Ureter (tissue), 1 donor: ENCODE data around the gene SBK2. TPM values are rescaled to one million over a fixed set of nuclear protein-coding genes. Genes with fewer than 3 reads are reported as not detected.

Experiments used
- DNase-seq: peaks from one replicate; pipeline ENCODE4 v3.0.0-alpha.2; 2020; ENCODE audit warnings: low spot score
- total RNA-seq: library from RNA; stranded (reverse); gene quantifications from one replicate; pipeline ENCODE4 v1.2.4, GENCODE V29; 2023
- donor health status: DM: yes; HTN: yes; CAD: no.

The SBK2 gene
- total RNA-seq, 1 donor from 2014 or later, result not detected

DNA sequence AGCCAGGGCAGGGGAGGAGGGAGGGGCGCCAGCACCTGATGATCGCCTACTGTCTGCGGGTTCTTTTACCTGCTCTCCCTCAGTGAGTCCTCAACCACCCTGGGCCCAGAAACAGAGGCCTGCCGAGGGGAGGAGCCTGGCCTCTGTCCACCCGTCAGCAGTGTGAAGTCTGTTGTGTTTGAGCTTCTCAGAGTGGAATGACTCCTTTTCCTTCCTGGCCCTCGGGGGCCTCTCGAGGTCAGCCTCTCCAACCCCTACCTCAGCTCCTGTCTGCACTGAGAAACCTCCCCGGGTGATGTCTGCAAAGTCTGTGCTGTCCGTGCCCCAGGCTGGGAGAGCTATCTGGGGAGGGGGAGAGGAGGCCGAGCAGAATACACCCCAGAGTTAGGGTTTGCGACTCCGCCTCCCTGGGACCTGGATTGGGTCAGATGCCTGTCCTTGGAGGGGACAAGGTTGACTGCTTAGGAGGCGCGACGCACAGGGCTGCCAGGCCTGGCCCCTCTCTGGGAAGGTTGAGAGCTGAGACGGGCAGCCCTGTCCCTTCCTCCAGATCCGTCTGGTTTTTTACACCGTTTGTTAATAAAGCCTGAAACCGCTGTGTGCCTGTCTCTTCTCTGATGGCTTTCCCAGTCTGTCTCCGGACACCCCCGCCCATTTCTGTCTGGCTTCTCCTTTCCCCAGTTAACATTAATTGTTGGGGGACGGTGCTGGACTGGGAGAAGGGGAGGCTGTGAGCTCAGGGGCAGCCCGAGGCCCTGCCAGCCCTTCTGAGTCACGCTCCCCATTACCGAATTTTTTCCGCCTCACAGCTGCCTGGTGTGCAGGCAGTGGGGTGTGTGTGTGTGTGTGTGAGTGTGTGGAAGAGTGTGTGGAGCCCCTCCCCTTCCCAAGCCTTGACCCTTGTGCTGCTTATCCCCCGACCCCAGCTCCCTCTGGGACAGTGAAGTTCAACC is 49.7 kb downstream of the SBK2 start:
- peak; percentile 73 for DNase-seq

DNA sequence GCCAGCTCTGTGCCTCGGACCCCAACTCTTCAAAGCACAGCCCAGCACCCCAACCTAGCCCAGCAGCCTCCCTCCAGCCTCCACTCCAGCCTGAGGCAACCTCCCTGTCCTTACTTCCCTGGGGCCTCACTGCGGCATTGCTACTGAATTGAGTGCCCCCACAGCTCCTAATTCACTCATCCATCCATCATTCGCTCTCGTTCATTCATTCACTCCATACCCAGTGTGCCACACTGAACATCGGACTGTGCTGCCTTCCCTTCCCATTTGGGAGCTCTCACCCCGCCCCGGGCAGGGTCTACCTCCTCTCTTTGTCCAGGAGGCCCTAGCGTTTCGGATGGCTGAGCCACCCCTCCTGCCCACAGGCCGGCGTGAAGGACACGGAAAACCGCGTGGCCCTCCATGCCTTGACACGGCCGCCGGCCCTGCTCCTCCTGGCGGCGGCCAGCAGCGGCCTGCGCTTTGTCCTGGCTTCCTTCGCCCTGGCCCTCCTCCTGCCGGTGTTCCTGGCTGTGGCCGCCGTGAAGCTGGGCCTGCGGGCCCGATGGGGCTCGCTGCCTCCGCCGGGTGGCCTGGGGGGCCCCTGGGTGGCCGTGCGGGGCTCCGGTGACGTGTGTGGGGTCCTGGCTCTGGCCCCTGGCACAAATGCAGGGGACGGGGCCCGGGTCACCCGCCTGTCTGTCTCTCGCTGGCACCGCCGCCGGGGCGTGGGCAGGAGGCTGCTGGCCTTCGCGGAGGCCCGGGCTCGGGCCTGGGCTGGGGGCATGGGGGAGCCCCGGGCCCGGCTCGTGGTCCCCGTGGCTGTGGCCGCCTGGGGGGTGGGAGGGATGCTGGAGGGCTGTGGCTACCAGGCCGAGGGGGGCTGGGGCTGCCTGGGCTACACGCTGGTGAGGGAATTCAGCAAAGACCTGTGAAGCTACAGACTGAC is 50.6 kb downstream of the SBK2 start:
- peak; percentile 47 for DNase-seq

DNA sequence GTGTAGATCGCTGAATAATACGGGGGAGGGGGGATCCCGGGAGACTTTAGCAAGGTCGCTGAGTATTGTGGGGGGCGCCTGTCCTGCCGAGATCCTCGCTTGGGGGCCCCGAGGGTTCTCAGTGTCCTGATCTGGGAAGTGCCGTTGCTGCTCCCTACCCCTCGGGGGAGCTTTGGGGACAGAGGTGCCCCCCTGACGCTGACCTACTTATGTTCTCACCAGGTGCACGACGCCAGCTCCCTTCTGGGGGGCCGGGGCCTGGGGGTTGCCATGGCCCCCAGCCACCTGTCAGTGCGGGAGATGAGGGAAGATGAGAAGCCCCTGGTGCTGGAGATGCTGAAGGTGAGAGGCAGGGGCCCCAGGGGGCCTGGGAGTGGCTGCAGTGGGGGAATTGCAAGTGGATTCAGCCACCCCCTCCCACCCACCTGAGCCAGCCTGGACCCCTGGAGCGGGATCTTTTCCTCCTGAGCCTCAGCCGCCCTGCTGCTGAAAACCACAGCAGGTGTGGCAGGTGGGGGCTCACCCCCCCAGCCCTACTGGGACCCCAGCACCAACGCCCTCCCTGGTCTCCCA is 51.4 kb downstream of the SBK2 start:
- DNase-seq, result peak; percentile 45

DNA sequence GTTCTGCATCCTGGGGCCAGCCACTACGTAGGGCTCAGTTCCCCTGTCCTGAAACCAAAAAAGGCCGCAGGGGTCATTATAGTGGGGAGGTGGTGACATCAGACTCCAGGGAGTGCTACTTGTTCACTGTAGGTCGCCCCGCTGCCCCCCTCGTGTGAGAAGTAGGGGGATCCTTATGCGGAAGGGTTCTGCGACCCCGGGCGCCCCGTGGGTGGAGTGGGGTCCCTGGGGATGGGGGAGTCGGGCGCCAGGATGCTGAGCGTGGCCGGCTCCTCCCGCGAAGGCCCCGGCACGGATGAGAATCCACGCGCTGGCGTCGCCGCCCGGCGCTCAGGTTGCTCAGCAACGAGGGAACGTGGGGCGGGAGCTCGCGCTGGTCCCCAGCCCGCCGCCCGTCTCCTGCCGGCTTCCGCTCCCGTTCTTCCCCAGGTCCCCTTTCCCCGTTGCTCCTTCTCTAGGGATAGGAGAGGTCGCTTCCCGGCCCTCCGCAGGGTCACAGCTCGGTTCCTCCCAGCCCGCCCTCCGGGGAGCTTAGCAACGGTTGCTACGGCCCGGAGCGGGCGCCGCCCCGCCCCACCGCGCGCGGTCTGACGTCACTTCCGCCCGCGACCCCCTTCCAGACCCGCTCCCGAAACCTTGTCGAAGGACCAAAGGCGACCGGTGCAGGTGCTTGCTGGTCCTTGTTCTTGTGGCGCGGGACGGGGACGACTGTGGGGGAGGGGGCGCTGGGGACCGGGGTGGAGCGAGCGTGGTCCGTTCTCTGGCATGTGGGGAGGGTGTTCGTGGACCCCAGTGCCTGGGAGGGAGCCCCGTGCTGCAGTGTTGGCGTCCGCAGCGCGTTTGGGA is 52.1 kb downstream of the SBK2 start, which contains the start of gene NAT14:
NAT14 (plus strand) TSS at position 596 of the 846 bp plus-strand sequence. CDS start 521 bp downstream, outside the sequence.
- DNase-seq, result peak; percentile 57

DNA sequence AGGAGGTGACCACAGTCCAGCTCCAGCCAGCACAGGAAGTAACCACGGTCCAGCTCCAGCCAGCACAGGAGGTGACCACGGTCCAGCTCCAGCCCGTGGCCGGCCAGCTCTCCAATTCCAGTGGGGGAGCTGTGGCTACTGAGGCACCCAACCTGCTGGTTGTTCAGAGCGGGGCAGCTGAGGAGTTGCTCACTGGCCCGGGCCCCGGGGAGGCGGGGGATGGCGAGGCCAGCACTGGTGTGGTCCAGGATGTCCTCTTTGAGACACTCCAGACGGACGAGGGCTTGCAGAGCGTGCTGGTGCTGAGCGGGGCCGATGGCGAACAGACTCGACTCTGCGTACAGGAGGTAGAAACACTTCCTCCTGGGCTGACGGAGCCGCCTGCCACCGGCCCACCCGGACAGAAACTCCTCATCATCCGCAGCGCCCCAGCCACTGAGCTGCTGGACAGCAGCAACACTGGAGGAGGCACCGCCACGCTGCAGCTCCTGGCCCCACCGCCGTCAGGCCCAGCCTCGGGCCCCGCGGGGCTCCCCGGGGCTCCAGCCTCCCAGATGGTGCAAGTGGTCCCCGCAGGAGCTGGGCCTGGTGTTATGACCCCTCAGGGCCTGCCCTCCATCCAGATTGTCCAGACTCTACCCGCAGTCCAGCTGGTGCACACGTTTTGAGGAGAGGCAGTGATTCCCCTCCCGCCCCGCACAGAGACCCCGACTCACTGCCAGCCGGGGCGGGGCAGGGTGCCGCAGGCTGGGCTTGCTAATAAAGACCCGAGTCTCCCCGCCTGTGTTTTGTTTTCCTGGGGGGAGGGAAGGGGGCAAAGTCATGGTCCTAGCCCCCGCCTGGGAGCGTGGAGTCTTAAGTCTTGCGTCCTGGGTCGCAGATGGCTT is 53.0 kb downstream of the SBK2 start:
- peak; percentile 44 for DNase-seq

DNA sequence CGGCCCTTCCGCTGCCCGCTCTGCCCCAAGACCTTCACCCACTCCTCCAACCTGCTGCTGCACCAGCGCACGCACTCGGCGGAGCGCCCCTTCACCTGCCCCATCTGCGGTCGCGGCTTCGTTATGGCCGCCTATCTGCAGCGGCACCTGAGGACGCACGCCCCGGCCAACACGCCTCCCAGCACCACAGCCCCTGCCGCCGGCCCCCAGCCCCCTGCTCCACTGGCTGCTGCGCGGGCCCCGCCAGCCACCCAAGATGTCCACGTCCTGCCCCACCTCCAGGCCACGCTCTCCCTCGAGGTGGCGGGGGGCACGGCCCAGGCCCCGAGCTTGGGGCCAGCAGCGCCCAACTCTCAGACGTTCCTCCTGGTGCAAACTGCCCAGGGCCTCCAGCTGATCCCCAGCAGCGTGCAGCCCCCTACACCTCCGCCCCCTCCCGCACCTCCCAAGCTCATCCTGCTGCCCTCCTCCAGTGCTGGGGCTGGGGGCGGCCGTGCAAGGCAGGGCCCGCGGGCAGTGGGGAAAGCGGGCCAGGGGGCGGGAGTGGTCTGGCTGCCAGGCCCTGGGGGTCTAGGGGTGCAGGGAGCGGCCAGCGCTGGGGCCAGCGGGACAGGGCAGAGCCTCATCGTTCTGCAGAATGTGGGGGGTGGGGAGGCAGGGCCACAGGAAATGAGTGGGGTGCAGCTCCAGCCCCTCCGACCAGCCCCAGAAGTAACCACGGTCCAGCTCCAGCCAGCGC is 53.8 kb downstream of the SBK2 start:
- DNase-seq, result no peak

DNA sequence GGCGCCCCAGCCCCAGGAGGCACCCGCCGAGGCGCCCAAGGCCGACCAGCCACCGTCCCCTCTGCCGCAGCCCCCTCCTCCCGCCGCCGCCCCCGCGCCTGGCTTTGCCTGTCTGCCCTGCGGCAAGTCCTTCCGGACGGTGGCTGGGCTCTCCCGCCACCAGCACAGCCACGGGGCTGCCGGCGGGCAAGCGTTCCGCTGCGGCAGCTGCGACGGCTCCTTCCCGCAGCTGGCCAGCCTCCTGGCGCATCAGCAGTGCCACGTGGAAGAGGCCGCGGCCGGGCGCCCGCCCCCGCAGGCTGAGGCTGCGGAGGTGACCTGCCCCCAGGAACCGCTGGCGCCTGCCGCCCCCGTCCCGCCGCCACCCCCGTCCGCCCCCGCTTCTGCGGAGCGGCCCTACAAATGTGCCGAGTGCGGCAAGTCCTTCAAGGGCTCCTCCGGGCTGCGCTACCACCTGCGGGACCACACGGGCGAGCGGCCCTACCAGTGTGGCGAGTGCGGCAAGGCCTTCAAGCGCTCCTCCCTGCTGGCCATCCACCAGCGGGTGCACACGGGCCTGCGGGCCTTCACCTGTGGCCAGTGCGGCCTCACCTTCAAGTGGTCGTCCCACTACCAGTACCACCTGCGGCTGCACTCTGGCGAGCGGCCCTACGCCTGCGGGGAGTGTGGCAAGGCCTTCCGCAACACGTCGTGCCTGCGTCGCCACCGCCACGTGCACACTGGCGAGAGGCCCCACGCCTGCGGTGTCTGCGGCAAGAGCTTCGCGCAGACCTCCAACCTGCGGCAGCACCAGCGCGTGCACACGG is 54.6 kb downstream of the SBK2 start:
- no peak for DNase-seq

DNA sequence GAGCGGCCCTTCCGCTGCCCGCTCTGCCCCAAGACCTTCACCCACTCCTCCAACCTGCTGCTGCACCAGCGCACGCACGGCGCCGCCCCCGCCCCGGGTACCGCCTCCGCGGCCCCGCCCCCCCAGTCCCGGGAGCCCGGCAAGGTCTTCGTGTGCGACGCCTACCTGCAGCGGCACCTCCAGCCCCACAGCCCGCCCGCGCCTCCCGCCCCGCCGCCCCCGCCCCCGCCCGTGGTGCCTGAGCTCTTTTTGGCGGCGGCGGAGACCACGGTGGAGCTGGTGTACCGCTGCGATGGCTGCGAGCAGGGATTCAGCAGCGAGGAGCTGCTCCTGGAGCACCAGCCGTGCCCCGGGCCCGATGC is 55.2 kb downstream of the SBK2 start:
- no peak for DNase-seq

DNA sequence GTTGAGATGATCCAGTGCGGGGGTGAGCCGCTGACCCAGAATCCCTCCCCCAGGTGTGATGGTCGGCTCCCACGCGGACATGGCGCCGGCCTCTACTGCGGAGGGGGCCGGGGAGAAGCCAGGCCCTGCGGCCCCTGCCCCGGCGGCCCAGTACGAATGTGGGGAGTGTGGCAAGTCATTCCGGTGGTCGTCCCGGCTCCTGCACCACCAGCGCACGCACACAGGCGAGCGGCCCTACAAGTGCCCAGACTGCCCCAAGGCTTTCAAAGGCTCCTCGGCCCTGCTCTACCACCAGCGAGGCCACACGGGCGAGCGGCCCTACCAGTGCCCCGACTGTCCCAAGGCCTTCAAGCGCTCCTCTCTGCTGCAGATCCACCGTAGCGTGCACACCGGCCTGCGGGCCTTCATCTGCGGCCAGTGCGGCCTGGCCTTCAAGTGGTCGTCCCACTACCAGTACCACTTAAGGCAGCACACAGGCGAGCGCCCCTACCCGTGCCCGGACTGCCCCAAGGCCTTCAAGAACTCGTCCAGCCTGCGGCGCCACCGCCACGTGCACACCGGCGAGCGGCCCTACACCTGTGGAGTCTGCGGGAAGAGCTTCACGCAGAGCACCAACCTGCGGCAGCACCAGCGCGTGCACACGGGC is 55.7 kb downstream of the SBK2 start:
- DNase-seq, result no peak

DNA sequence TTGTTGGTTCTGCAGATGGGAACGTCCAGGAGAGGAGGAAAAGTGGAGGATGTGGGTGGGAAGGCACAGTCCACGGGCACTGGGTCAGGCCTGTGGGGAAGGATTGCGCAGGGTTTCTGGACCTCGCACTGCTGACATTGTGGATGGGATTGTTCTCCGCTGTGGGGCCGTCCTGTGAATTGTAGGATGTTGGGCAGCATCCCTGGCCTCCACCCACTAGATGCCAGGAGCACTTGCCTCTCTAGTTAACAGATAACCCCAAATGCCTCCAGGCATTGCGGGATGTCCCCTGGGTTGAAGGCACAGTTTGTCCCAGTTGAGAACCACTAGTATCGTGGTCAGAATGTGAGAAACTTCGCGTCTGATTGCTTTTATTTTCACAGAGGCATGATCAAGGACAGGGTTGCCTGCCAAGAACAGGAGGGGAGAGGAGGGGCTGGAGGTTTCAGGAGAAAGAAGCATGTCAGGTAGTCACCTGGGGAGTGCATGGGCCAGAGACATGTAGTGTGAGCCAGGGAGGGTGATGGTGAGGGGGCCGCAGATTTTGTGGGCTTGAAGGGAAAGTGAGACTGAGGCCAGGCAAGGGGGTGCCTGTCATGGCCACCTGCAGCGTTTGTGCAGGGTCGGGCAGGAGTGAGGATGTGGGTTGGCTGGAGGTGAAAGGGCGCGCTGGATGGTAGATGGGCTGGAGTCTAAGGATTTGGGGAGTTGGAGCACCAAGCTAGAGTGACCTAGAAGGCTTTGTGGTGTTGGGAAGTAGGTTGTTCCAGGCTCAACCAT is 57.3 kb downstream of the SBK2 start:
- DNase-seq, result no peak

DNA sequence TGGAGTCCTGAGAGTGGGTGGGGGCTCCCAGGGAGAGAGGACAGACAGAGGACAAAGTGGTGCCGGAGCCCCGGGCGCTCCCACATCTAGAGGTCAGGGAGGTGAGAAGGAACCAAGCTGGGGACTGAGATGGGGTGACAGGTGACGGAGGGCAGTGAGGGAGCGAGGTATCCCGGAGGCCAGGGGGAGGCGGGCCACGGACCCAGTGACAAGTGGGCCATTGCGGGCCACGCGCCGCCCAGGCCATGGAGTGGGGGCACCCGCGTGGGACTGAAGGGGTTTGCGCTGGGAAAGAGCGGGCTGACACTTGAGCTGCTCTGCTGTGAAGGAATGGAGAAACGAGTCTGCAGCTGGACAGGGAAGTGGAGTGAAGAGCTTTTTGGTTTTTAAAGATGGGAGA is 57.9 kb downstream of the SBK2 start:
- DNase-seq, result no peak

Other genes with a start within 250 kb of the SBK2 start
- gene TMEM150B, start 211.8 kb downstream of the SBK2 start, total RNA-seq, result 1.9 TPM
- 12.0 TPM for gene KMT5C, start 197.3 kb downstream of the SBK2 start, total RNA-seq
- gene COX6B2, start 182.4 kb downstream of the SBK2 start, total RNA-seq, result 3.7 TPM
- gene GARIN5B, start 173.9 kb downstream of the SBK2 start, total RNA-seq, result not detected
- not detected for gene IL11, start 166.7 kb downstream of the SBK2 start, total RNA-seq
- gene TMEM190, start 160.3 kb downstream of the SBK2 start, total RNA-seq, result not detected
- 20.8 TPM for gene TMEM238, start 152.8 kb downstream of the SBK2 start, total RNA-seq
- gene RPL28, start 151.2 kb downstream of the SBK2 start, total RNA-seq, result 2,509 TPM
- 31.9 TPM for gene UBE2S, start 129.3 kb downstream of the SBK2 start, total RNA-seq
- not detected for gene SHISA7, start 93.8 kb downstream of the SBK2 start, total RNA-seq
- gene ISOC2, start 75.5 kb downstream of the SBK2 start, total RNA-seq, result 48.4 TPM
- not detected for gene C19orf85, start 72.4 kb downstream of the SBK2 start, total RNA-seq
- 7.4 TPM for gene ZNF628, start 60.5 kb downstream of the SBK2 start, total RNA-seq
- 14.2 TPM for gene NAT14, start 51.9 kb downstream of the SBK2 start, total RNA-seq
- 15.2 TPM for gene SSC5D, start 48.7 kb downstream of the SBK2 start, total RNA-seq
- 0.39 TPM for gene SBK3, start 8.4 kb upstream of the SBK2 start, total RNA-seq
- 14.0 TPM for gene ZNF579, start 43.7 kb upstream of the SBK2 start, total RNA-seq
- gene FIZ1, start 62.4 kb upstream of the SBK2 start, total RNA-seq, result 18.4 TPM
- gene ZNF524, start 63.2 kb upstream of the SBK2 start, total RNA-seq, result 13.0 TPM
- gene ZNF865, start 68.5 kb upstream of the SBK2 start, total RNA-seq, result 13.6 TPM
- gene ZNF784, start 87.4 kb upstream of the SBK2 start, total RNA-seq, result 9.5 TPM
- gene ZNF580, start 103.9 kb upstream of the SBK2 start, total RNA-seq, result 56.5 TPM
- 22.7 TPM for gene ZNF581, start 106.5 kb upstream of the SBK2 start, total RNA-seq
- gene CCDC106, start 111.1 kb upstream of the SBK2 start, total RNA-seq, result 12.3 TPM
- 195 TPM for gene U2AF2, start 117.9 kb upstream of the SBK2 start, total RNA-seq
- gene EPN1, start 138.1 kb upstream of the SBK2 start, total RNA-seq, result 78.5 TPM
- gene NLRP9, start 201.3 kb upstream of the SBK2 start, total RNA-seq, result not detected
- gene RFPL4A, start 222.0 kb upstream of the SBK2 start, total RNA-seq, result not detected
- gene RFPL4AL1, start 232.0 kb upstream of the SBK2 start, total RNA-seq, result not detected